Activated CD4-positive, alpha-beta T cell treated with anti-CD3 and anti-CD28 coated beads for 24 hours (primary cell): ENCODE measurements around the gene SPSB1.

Experiments used
- DNase-seq, 2 donors: peaks; one replicate each; pipeline ENCODE4 v3.0.0-alpha.2; 2020; ENCODE audit warnings: low read depth in 2 of 2

Gene SPSB1

DNA sequence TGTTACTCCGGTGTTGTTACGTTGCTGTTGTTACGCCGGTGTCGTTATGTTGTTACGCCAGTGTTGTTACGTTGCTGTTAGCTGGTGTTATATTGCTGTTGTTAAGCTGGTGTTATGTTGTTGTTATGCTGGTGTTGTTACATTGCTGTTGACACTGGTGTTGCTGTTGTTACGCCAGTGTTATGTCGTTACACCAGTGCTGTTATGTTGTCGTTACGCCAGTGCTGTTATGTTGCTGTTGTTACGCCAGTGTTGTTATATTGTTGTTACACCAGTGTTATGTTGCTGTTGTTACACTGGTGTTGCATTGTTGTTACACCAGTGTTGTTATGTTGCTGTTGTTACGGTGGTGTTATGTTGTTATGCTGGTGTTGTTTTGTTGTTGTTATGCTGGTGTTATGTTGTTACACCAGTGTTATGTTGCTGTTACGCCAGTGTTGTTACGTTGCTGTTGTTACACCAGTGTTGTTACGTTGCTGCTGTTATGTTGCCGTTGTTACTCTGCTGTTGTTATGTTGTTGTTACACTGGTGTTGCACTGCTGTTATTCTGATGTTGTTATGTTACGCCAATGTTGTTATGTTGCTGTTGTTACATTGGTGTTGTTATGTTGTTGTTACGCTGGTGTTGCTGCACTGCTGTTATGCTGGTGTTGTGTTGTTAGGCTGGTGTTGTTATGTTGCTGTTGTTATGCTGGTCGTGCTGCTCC lies 32.5 kb upstream of the SPSB1 start:
- no peak for DNase-seq

DNA sequence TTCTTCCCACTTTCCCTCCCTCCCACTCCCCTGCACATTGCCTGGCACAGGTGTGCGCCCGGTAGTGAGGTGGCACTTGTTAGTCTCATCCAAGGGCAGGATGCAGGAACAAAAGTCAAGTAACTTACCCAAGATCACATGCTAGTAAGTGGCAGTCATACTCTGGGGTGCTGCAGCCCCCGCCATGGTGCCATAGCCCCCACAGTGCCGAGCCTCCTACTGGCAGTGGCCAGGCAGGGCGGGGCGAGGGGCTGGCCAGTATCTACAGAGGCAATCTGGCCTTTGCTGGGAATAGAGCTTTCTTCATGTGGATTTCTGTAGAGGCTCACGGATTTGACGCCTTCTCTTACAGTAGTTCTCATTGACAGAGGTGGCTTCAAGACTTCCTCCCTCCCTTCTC lies 31.2 kb upstream of the SPSB1 start:
- no peak for DNase-seq

DNA sequence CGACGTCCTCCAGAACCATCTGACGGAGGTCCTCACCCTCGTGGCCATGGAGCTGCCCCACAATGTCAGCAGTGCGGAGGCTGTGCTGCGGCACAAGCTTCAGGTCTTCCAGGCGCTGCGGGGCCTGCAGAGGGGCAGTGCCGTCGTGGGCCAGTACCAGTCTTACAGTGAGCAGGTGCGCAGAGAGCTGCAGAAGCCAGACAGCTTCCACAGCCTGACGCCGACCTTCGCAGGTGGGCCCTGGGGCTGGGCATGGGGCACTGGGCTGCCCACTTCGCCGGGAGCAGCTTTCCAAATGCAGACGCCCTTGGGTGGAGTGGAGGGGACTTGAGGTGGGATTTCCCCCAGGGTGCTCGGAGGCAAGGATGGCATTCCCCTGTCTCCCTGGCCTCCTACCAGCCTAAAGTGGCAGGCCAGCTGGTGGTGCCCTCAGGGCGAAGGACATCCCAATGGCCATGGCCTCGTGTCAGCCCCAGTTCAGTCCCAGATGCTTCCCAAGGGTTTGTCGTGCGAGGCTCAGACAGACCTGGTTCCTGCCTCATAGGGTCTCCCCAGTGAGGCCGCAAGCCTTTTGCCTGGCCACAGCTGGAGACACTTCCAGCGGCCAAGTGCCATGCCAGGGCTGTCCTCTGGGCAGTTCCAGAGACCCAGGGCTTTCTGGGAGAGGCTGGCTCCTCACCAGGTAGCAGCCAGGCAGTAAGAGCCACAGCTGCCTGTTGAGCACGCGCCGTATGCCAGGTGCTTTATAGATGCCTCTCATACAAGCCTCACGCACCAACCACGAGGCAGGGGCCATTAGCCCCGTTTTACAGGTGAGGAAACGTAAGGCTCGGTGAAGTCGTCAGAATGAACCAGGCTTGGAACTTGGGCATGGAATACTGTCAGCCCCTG lies 30.4 kb upstream of the SPSB1 start:
- DNase-seq, result no peak

DNA sequence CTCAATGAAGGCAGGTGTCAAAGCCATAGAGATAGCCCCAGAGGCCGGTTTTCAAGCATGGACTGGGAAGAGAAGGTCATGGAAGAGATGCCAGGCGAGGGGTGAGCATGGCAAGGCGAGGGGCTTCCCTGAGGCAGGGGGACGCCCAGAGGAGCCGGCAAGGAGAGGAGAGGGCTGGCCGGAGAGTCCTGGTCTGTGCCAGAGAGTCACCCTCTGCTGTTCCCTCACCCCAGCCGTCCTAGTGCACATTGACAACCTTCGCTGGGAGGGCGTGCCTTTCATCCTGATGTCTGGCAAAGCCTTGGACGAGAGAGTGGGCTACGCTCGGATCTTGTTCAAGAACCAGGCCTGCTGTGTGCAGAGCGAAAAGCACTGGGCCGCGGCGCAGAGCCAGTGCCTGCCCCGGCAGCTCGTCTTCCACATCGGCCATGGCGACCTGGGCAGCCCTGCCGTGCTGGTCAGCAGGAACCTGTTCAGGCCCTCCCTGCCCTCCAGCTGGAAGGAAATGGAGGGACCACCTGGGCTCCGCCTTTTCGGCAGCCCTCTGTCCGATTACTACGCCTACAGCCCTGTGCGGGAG lies 29.3 kb upstream of the SPSB1 start:
- no peak for DNase-seq

DNA sequence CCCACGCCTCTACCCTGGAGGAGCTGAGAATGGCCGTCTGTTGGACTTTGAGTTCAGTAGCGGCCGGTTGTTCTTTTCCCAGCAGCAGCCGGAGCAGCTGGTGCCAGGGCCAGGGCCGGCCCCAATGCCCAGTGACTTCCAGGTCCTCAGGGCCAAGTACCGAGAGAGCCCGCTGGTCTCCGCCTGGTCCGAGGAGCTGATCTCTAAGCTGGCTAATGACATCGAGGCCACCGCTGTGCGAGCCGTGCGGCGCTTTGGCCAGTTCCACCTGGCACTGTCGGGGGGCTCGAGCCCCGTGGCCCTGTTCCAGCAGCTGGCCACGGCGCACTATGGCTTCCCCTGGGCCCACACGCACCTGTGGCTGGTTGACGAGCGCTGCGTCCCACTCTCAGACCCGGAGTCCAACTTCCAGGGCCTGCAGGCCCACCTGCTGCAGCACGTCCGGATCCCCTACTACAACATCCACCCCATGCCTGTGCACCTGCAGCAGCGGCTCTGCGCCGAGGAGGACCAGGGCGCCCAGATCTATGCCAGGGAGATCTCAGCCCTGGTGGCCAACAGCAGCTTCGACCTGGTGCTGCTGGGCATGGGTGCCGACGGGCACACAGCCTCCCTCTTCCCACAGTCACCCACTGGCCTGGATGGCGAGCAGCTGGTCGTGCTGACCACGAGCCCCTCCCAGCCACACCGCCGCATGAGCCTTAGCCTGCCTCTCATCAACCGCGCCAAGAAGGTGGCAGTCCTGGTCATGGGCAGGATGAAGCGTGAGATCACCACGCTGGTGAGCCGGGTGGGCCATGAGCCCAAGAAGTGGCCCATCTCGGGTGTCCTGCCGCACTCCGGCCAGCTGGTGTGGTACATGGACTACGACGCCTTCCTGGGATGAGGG lies 28.5 kb upstream of the SPSB1 start:
- no peak for DNase-seq

DNA sequence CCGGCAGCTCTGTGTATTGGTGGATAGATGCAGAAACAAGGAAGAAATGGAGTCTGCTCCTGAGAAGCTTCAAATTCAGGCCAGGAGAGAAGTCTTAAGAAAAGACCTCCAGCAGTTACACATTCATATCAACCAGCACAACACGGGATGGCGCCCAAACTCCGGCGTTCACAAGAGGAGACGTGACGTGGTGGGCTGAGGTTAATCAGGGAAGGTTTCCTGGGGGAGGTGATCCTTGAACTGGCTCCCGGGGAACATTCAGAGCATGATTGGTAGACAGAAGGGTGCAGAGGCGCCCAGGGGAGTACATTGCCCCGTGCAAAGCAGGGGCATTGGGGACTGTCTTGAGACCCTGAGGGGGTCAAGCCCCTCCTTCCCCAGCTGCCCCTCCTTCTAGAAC lies 27.7 kb upstream of the SPSB1 start:
- no peak for DNase-seq

DNA sequence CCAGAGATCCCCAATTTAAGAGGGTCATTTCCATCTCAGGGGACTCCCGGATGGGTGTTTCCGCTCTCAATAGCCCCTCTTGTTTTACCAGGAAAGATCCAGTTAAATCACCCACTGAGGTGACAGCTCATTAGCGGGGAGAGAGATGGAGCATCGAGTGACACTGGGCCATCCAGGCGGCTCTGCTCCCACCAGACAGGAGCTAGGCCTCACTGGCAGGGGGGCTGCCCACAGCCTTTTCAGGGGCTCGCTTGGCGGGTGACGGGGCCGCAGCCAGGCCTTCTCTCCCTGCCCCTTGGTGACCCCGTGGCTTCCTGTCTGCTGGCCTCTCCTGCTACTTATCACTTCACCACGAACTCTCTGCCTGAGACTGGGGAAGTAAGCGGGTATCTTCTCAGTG lies 26.7 kb upstream of the SPSB1 start:
- no peak for DNase-seq

DNA sequence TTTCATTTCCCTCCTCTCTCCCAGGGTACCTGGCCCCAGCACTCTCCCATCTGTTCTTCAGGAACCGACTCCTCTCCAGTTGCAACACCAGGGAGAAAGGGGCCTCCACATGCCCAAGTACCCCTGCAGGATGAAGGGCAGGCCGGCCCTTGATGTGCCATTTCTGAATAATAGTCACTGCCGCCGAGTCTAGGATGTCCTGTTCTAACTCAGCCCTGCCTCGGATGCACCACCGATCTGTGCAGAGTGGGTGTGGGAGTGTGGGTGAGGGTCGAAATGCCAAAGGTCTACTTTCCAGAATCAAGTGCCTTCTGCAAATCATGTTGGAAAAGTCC lies 25.4 kb upstream of the SPSB1 start:
- DNase-seq, result no peak

DNA sequence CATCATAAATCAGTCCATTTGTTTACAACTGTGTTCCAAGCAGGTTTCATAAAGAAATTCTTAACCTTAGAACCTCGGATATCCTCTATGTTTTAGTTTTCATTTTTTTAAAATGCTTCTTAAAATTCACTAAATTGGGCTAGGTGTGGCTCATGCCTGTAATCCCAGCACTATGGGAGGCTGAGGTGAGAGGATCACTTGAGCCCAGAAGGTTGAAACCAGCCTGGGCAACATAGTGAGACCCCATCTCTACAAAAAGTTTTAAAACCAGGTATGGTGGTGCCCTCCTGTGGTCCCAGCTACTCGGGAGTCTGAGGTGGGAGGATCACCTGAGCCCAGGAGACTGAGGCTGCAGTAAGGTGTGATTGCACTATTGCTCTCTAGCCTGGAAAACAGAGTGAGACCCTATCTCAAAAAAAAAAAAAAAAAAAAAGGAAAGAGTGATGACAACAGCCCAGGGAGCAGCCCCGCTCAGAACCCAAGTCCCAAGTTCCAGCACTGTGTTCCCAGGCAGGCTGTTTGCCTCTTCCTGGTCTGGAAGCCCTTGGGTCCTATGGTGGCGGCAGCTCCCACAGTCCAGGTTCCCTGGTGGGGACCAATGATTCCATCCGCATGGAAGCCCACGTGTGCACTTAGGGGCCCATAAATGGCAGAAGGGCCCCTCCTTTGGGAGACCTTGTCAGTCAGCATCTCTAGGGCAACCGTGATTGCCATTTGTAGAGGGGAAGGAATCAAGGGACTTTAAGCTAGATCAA lies 24.7 kb upstream of the SPSB1 start:
- no peak for DNase-seq

DNA sequence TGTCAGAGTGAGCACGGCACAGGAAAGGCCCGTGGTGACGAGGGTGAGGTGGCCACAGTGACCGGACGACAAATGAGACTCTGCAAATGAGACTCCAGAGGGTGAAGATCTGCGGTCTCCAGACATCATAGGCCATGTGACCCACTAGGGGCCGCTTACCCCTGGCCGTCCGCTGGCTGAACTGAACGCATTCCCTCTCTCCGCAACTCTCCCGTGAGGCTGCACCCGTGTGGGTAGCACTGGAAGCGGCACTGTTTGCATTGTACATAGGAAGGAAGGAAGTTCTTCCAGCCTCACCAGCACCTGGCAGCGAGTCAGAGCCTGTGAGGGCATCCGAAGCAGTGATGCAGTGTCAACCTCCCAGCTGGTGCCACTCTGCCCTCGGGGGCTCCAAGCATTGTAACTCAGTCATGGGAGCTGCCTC lies 23.6 kb upstream of the SPSB1 start:
- DNase-seq, result no peak

DNA sequence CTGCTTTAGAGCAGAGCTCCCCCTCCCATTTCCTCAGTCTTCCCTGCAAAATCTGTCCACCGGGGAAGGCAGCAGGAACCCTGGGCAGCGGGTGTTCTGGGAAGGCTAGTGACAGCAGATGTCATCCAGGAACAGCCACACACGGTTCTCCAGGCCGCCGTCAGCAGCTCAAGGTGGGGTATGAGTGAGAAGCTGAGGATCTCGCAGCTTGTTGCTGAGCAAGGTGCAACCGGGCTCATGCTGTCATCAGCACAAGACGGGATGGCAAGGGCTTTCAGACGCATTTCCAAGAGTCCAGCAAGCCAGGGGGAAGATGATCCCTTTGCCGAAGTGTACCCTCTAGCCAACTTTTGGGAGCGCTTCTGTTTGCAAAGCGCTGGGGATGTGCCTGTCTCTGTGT lies 23.0 kb upstream of the SPSB1 start:
- no peak for DNase-seq

DNA sequence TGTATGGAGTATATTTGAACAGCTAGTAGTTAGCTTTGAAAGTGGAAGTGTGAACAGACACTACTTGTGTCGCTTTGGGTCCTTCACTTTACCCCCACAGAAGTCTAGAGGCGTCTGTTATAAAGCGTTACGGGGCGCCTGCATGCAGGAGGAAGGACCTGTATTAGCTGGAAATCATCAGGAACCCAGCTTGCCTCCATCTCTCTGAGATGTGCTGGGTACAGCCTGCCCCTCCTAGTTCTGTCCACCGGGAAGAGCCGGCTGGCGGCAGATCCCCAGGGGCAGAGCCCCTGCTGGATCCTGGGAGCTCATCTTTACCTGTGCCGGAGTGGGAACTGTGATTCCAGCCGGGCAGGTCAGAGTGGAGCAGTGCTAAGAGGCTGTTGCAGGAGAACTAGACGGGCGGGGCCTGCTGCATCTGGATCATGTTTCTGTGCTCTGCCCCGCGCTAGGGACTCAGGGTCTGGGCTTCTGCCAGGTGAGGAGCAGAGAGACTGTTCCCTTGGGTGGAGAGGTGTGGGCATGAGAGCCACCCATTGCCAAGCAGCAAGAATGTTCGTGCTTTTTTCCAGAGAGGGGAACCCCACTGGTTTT lies 22.3 kb upstream of the SPSB1 start:
- DNase-seq, result no peak

DNA sequence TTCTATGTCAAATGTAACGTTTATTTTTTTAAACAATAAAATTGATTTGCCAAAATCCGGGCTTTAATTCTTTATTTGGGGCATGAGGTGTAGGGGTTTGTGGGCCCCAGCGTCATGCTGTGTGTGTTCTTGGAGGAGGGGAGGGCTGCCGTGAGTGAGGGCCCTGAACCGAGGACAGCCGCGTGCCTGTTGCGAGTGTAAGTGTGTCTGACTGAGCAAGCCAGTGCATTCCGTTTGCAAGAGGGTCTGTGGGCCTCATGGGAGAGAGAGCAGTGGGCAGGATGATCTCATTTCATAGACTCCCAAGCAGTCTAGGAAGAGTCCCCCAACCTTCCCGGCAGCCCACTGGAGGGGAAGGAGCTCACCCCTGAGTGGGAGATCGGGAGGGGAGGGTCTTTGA lies 21.4 kb upstream of the SPSB1 start:
- no peak for DNase-seq

DNA sequence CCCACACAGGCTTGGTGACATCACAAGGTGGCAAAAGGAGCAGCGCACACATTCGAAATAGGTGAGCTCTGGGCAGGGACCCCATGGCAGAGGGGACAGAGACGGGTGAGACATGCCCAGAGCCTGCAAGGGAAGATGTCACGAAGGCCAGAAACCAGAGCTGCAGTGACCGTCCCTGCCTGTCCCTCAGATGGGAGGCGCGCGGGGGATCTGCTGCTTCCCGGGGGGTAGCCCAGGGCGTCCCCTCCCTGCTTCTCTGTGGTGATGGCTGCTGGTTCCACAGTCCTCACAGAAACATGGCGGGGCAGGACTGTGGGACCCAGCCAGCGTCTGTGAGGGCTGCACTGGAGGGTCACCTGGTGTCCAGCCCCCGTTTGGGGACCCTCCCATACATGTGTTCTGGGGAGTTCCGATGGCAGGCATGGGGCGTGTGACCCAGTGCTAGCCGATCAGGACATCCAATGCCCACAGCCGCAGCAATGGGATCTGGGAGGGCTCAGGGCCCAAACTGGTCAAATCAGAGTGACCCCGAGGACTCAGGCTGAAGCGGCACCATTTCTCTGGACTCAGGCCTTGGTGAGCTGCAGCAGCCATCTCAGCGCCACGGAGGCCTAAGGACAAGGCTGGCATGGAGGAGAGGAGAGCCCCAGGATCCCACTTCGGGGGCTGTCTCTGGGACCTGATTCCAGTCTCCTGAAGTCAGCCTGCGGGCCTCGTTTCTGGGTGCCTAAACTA lies 20.7 kb upstream of the SPSB1 start:
- no peak for DNase-seq

DNA sequence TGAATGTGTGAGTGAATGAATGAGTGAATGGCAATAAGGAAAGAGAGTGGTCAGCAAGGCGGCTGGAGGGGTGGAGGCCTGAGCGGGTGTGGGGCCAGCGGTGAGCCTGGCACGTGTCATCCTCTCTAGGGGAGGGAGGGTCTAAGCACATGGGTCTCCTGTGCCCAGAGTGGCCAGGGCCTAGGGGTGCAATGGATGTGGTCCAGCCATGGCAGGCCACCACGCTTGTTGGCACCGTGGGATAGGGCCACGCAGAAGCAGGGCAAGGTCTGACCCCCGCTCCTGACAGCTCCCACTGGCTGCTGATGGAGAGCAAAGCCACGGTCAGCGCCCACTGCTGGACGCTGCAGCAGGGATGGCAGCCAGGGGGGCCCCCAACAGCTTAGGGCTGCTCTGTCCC lies 19.5 kb upstream of the SPSB1 start:
- DNase-seq, result no peak

DNA sequence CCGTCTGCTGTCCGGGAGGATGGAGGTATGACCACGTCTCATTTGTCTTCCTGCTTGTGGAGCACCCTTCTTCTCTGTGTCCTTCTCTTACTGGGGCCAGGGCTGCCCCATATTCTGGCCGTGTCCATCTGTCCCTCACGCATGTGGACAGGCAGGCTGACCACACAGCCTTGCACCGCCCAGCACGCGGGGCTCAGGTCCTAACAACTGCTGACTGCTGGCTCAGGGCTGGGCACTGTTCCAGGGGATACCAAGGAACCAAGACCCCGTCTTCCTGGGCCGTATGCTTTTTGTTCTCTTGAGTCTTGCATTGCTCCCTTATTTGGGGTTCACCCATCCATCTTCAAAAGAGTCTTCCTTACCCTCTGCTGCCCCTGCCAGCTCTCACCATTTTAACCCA lies 17.5 kb upstream of the SPSB1 start:
- no peak for DNase-seq

DNA sequence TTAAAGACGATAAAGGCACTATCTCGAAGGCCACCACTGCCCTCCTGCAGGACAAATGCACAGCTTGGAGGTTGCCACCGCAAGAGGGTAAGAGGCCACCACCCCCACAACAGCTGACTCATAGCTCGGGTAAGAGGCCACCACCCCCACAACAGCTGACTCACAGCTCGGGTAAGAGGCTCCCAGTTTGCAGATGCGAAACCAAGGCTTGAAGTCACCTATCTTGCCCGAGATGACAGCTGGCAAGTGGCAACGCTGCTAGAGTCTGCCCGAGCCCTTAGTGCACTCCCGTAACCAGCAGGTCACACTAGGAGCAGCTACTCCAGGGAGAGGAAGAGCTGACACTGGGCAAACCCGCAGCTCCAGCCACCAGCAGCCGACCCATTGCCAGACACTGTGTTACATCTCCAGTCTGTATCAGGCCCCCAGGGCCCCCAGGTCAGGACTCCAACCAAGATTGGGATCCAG lies 17.1 kb upstream of the SPSB1 start:
- DNase-seq, result peak; percentile 63 to 65

DNA sequence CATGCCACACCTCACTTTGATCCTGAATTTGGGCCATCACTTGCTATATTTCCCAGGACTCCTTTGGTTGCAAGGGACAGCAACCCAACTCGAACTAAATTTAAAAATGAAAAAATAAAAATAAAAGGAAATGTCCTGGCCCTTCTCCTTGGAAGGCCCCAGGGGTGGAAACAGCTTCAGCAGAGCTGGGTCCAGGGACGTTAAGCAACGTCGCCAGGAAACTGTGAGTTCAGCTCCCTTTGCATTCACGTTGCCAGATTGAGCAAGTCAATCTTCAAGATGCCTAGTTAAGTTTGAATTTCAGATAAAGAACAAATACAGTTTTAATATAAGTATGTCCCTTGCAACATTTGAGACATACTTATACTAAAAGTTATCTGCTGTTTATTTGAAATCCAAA lies 14.6 kb upstream of the SPSB1 start:
- DNase-seq, result no peak

DNA sequence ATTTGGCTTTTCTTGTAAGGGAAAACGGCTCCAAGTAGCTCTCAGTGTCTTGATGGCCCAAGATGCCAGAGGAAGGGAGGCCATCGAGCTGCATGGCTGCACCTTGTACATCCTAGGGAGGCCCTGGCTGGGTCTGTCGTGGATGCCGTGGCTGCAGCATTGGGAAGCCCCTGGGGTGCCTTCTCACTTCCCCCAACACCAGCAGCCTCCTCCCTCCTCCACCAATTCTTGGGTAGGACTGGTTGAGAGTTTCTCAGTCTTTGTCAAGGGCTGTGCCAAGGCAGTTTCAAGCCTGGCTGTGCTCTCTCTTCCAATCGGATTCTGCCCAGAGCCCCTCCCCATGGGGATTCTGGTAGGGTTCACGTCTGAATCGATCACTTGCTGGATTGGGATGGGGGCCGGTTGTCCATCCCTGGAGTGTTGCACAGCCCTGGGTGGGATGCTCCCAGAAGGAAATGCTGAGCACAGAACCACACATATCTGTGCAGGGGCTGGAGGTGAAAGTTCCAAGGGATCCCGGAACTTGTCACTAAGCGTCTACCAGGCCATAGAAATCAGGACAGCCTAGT lies 14.0 kb upstream of the SPSB1 start:
- DNase-seq, result no peak
